Endothelial cell of hepatic sinusoid (primary cell): ENCODE measurements around the gene IRX4.

Source experiments
- in situ Hi-C: cut with HindIII; loops from 2 replicates; pipeline ENCODE4 v1.10.0; 2017; ENCODE audit warnings: low sequenced_read_pairs

Gene IRX4

DNA sequence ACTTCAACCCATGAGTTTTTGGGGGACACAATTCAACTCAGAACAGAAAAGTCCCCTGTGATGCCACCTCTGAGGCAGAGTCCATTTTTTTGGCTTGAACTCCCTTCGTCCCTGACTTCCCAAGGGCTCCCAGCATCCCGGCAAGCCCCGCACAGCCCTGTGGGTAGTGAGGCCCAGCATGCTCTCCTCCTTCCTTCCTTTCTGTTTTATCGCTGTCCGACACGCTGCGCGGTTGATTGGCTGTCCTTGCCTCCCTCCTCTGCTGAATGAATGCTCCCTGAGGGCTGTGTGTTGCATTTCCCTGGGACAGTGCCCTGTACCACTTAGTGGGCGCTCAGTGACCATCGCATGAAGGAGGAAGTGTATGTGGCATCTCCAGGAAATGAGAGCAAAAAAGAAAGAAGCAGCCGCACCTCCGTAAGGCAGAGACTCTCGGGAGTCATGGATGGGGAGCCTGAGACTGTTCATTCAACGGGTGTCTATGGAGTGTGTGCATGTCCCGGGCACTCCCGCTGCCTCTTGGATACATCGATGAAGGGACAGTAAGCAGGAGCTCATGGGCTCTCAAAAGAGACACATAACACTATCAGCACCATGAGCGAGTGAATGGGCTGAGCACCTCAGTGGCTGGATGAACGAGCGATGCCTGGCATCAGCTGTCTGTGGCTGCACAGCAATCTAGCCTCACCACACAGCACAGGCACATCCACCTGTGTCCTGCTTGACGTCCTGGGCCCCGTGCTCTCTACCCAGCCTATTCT is 10.1 kb upstream of the IRX4 start:
- in situ Hi-C loops, result no loop called here

DNA sequence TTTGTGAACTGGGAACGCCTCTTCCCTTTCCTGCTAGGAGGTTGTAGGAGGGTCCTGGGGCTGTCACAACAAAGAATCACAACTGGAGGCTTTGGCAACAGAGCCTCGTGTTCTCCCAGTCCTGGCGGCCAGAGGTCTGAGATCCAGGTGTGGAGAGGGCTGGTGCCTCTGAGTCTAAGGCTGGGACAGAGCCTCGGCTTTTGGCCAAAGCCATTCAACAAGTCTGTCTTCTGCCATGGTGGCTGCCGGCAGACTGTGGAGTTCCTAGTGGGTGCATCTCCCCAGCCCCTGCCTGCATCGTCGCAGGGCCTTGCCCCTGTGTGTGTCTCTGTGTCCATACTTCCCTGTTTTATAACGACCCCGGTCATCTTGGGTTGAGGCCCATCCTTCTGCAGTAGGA is 9.5 kb upstream of the IRX4 start:
- in situ Hi-C loops, result no loop called here

- in situ Hi-C loops, result no loop called here
These were observed 8.7 kb upstream of the IRX4 start for GRCh38 chr5:1891391-1891790.

DNA sequence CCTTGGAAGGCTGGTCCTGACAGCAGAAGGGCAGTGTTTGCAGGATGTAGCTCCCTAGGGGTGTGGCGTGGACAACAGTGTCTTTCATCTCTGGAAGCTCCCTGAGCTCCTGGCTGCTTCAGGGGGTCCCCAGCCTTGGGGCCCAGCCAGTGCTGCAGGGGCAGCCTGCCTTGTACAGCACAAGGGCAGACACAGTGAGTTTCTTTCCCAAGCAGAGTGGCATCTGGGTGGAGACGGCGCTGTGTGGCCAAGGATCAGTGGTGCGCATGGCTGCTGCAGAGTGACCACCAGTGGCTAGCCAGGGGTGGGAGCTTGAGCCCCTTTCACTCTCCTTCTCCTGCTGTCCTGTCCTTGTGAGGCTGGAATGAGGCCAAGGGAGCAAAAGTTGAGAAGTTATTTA is 7.6 kb upstream of the IRX4 start:
- in situ Hi-C loops, result no loop called here

DNA sequence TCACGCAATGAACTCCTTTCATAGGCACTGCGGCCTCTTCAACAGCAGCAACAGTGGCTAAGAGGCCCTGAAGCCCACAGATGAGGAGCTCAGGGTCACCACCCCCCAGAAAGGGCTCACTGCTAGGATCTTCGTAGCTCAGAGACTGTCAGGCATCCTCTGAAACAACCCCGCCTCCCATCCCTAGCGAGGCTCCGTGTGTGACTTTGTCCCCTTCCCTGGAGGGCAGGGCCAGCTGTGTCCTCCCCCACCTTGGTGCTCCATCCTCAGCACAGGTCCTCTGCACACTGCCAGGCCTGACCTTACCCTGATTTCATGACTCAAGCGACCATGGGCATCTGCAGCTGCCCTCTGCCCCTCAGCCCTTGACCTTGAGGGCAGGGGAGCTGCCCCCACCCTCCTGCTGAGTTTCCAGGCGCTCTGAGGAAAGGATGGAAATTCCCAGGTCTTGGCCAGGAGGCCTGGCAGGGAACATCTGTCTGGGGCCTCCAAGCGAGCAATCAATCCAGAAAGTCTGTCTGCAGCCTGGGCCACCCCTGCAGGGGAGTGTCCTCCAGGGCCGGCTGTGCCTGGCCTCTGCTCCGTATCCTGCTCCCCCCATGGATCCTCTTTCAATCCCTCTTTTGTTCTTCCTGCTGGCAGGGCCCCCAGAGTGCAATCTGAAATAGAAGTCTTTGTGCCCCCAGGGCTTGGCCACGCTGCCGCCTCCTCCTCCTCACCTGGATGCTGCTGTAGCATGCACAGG is 6.8 kb upstream of the IRX4 start:
- in situ Hi-C loops, result no loop called here

- in situ Hi-C loops, result no loop called here
These were observed 6.0 kb upstream of the IRX4 start for GRCh38 chr5:1888541-1889251.

- in situ Hi-C loops, result no loop called here
These were observed 5.0 kb upstream of the IRX4 start for GRCh38 chr5:1887588-1888360.

DNA sequence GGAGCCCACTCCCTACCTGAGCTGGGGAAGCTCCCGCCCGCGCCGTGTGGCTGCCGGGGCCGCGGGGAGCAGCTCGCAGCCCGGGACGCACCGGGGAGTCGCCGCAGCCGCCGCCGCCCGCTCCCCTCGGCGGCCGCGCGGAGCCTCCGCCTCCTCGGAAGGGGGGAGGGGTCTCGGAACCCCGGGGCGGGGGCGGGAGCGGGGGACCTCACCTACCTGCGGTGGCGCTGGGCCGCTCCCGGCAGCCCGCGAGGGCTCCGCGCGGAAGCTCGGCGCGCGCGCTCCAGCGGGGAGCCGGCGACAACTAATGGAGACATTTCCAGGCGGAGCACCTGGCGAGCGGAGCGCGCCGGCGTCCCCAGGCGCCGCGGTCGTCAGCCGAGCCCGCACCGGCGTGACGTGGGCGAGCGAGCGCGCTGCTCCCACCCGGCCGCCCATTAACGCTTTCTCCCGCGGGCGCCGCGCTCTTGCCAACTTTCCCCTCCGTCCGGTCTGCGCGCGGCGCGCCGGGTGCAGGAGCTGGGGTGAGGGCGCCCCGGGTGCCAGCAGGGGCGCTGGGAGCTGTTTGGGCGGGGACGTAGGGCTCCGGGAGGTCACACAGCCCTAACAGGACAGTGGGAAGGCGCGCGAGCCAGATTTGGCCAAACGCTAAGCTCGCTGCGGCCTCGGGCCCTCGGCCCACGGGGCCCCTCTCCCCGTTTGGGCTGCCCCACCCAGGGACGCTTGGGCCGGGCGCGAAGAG is 4.3 kb upstream of the IRX4 start:
- in situ Hi-C loops, result no loop called here

- in situ Hi-C loops, result no loop called here
These were observed 3.4 kb upstream of the IRX4 start for GRCh38 chr5:1885868-1886845.

DNA sequence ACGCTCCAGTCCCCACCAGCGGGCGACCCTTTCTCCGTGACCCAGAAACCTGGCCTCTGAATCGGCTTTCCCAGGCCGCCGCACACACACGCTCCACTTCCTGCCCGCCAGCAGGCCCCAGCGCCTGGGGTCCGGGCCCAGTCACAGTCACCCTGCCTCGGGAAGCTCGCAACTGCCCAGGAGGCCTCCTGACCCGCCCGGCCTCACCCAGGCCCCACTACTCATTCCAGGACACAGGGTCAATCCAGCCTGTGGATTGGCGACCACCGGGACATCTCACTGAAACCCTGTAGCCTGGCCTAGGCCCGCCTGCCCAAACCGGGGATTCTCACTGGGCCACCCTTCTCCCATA is 2.7 kb upstream of the IRX4 start:
- in situ Hi-C loops, result no loop called here

DNA sequence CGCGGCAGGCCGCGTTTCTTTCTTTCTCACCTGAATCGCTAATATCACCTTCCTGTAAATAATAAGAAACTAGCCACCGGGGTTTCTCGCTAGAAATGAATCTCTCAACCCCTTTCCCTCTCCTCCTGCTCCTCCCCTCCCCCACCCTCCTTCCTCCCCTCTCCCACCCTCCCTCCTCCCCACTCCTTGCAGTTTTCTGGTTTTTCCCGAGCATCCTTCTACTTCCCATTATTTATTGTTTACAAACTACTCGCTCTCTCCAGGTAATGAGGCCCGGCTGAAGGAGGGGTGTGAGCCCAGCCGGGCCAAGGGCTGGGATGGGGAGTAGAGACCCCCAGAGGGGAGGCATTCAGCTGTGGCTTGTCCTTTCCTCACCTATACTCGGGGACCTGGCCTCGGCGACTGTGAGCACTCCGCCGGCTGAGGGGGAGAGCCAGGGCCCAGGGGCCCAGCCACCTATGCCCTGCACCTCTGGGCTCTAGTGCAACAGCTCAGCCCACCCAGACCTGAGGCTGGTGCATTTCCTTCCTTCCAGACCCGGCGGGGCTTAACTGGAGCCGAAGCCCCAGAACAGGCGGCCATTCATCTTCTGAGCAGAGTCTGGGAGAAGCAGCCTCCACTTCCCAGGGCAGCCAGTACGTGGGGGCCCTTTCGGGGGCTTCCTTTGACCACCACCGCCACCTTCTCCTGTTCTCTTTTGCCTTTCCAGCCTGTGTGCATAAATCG is 2.1 kb upstream of the IRX4 start:
- in situ Hi-C loops, result no loop called here

GRCh38 chr5:1883925-1884677 is 1.4 kb upstream of the IRX4 start:
- in situ Hi-C loops, result no loop called here

- in situ Hi-C loops, result no loop called here
These were observed 597 bp upstream of the IRX4 start for GRCh38 chr5:1883120-1883924.

GRCh38 chr5:1881731-1882336 is 891 bp downstream of the IRX4 start:
- in situ Hi-C loops, result no loop called here

GRCh38 chr5:1881098-1881572 is 1.6 kb downstream of the IRX4 start:
- in situ Hi-C loops, result no loop called here

DNA sequence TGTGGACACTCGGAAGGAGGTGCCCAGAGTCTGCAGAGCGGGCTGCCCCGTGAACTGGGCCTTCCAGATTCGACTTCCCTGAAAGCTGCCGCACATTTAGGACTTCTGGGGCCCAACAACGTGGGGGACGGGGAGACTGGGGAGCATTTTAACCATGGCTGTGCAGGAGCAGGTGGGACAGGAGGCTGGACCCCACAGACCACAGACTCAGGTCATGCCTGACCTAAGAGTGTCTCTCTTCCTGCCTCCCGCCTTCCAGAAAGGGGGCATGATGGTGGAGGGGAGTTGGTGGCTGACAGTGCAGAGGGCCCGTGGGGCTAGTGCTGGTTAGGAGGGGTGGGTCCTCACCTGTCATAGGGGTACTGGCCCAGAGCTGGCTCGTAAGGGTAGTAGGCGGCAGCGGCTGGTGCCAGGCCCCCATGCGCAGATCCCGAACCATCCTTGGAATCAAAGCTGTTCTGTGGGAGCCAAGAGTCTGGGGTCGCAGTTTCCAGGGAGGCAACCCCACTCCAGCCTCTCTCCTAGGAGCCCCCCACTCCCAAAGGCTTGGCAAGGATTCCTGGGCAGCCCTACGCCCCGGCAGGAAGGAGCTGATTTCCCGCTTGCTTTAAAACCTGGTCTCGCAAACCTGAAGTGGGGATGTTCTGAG is 2.2 kb downstream of the IRX4 start:
- in situ Hi-C loops, result no loop called here
